Stimulated activated CD4-positive, alpha-beta T cell treated with anti-CD3 and anti-CD28 coated beads, Interleukin-1b, Interleukin-23, amount 100 ng/mL, for 4 hours (primary cell): Measurements from ENCODE around the gene YTHDC2.
A peak's percentile ranks its signal among the peaks of the same experiment; 100 is the strongest.

Experiments used
- DNase-seq, 2 donors: peaks; one replicate each; pipeline ENCODE4 v3.0.0-alpha.2; 2020; ENCODE audit warnings: low read depth in 2 of 2

YTHDC2 gene

DNA sequence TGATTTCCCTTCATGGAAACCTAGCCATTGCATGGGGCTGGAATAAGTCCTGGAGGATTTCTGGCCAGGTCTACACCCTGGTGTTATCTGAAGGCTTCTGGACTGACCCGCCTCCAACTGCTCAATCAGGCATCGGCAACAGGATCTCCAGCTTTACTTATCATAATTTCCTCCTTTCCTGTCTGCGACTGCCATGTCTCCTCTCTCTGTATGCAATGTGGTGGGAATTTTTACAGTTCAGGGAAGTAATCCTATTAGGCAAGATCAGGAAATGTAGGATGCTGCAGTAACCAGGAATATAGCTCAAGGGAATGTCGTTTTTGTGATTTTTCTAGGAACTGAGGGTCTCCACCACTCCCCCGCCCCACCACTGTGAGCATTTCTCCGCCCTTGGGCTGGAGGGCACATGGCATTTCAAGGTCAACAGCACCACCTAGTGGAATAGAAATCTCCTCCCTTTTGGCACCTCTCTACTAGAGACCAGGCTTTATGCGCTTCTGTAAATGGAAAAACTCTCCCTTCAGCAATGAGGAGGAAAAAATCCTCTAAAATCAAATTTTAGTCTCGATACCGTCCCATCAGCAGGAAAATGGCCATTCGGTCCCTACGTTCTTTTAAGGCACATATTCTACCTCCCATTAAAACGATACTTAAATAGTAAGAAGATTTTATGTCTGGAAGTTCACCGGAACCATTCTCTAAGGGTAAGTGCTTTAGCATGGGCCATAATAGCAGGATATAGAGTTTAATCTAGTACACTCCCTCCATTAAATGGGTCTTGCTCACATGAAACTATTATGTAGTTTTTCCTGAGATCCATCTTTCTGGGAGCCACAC lies 93.0 kb downstream of the YTHDC2 start:
- DNase-seq, result peak; percentile 10 to 21

DNA sequence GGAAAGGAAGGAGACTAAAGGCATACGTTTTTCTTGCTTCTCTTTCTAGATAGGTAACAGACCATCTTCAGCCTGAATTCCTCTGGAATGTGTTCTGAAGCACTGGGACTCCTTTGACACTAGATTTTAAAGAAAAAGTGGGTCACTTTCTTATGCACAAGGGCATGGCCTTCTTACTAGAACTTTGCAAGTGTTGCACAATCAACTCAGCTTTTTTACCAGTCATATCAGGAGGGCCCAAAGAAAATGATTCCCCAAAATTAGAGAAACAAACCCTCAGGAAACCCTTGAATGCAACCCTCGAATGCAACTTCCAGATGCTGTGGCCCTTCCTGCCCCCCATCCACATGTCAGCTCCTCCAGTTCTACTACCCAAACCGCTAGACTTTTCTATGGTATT lies 93.9 kb downstream of the YTHDC2 start:
- DNase-seq, result no peak

DNA sequence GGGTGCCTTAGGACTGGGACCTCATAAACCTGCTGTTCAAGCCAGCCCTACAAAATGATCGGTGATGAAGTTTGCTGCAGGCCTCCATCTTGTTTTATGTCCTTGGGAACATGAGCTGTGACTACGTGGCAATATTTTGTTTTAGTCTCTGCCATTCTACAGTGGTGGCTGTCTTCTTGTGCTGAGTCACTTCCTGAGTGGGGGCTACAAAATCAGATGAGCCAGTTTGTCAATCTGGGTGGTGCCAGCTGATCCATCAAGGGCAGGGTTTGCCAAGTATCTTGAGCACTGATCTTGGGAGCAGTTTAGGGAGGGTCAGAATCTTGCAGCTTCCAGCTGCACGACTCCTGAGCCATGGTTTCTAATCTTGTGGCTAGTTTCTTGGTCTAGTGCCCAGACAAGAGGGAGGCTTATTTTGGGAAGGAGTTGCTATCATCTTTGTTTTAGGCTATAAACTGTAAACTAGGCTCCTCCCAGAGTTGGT lies 94.7 kb downstream of the YTHDC2 start:
- no peak for DNase-seq

DNA sequence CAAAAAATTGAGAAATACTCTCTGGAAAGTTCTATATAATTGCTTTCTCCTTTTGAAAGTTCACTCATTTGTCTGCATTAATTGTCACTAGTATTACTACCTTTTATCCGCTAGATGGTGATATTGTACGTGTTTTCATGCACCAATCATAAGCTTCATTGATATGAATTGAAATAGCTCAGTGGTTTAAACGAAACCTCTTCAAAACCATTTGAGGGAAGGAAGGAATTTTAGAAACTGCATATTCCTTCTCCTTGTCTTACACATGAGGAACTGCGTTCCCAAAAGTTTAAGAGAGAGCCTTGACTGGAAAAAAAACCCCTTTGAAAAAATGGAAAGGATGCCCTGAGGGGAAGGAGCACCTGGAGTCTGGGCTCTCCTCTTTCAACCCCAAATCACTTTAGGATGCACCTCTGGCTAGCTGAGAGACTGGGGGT lies 98.6 kb downstream of the YTHDC2 start:
- no peak for DNase-seq

DNA sequence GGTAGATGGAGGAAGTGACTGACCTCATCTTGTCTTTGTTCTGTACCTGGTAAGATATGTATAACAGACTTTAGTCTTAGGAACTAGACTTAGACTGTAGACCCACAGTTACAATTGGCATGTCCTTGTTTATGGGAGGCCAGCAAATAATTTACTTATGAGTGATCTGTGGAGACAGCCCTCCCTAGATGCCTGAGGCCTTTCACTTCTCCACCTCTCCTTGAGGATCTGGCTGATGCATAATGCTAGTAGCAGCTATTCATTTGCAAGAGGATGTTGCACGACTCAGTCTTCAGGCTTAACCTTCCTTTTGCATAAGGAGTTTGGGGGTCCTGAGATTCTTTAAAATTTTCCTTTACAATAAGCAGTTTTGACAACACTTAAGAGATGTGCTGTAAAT lies 100.7 kb downstream of the YTHDC2 start:
- DNase-seq, result no peak

DNA sequence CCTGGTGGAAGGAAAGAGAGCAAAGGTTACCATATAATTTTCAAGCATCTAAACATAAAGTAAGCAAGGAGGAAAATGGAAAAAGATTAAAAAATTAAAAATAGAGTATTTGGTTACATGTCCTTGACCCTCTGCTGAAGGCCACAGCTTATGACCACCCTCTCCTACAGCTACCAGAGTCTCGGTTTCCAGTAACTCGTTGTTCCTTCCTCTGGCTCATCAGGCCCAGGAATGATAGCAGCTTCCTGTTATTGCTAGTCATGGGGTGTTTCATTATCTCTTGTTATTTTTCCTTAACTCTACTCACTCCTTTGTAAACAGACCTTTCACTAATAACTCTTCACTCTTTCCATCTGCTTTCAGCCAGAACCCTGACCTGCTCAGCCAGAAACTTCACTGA lies 102.2 kb downstream of the YTHDC2 start:
- DNase-seq, result no peak

DNA sequence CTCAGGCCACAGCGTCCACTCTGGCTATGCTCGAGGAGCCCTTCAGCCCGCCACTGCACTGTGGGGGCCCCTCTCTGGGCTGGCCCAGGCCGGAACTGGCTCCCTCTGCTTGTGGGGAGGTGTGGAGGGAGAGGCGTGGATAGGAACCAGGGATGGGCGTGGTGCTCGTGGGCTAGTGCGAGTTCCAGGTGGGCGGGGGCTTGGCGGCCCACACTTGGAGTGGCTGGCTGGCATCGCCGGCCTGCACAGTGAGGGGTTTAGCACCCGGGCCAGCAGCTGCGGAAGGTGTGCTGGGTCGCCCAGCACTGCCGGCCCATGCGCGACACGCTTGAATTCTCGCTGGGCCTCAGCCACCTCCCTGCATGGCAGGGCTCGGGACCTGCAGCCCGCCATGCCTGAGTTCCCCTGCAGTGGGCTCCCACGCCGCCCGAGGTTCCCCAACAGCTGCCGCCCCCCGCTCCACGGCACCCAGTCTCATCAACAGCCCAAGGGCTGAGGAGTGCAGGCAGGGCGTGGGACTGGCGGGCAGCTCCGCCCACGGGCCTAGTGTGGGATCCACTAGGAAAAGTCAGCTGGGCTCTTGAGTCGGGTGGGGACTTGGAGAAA lies 103.8 kb downstream of the YTHDC2 start:
- no peak for DNase-seq

DNA sequence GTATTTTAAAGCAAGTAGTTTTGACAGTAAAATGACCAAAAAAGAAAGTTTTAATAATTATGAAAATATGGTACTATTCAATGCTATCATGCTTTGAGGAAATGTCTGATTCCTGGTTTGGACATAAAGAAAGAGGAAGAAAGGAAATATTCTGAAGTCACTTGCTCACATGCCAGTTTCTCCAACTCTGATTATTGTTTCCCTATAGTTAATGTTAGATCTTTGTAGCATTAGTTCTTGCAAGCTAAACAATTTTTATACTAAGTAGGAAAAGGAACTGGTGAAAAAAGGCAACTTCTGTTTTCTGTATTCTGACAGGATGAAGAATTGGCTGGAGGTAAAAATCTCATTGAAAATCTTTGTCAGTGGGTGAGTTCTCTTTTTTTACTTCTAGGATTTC lies 119.5 kb downstream of the YTHDC2 start:
- no peak for DNase-seq

DNA sequence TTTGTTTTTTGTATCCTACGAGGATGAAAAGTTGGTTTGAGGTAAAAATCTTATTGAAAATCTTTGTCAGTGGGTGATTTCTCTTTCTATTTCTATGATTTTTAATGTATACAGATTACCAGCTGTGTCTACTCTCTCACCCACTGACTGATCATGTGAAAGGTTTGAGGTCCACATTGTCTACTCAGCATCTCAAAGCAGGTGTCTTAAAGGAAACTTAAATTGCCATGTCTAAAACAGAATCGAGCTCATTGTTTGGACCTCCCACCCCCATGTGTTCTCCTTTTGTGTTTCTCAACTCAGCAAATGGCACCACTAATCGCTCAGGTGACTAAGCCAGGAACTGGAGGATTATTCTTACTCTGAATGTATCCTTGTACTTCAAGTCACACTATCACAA lies 121.5 kb downstream of the YTHDC2 start:
- DNase-seq, result no peak

DNA sequence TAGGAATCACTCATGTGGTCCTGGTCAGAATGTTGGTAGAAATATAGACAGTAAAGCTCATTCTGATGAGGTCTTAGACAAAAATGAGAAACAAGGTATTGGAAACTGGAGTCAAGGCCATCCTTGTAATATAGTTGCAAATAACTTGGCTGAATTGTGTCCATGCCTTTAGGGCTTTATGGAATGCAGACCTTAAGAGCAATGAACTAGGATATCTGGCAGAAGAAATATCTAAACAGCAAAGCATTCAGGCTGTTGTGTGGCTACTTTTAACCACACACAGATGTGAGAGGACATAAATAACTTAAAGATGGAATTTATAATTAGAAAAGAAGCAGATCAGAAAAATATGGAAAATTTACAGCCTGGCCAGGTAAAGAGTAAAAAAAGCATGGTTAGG lies 128.2 kb downstream of the YTHDC2 start:
- DNase-seq, result no peak
